ENCODE results near the gene COX4I2. TPM values are rescaled to one million over a fixed set of nuclear protein-coding genes. Genes with fewer than 3 reads are reported as not detected.
"Not testable (repeated sequence)": the region's sequence is repeated elsewhere in the genome, so short reads cannot be mapped to it uniquely, and the experiment has no call there.

Gene COX4I2
- total RNA-seq, 1 experiment from 2014 or later, result not detected

DNA sequence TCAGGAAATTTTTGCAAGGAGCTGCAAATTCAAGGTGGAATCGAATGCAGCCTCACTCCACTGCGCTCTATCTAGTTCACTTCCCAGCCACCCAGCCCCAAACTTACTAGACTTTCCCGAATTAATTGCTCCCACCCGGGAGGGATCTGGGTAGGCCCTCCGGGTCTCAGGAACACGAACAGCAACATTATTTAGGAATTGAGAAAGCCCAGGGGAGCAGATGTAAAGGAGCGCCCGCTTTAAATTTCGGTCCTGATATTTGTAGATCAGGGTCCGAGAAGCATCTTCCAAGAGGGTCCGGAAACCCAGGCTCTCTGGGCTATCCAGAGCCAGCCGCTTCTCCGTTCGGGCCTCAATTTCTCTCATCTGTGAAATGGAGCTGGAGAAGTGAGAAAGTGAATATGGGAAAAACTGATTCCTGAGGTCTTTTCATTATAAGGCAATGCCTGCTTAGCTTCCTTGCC is 33.1 kb upstream of the COX4I2 start:
- DNase-seq, result no peak
- Histone ChIP-seq H3K27me3 (no peaks in the 10 kb centered on the region), H3K9me3 (replicated peaks) (no peaks in the 10 kb centered on the region), H3K4me1 (peaks cover 33% of the 10 kb centered on the region), H3K27ac (peak overlapping the region; percentile 97), H3K4me3 (peak overlapping the region; percentile 74), H3K36me3 (peaks cover 4% of the 10 kb centered on the region; the same call in 1 of the 2 replicates)

DNA sequence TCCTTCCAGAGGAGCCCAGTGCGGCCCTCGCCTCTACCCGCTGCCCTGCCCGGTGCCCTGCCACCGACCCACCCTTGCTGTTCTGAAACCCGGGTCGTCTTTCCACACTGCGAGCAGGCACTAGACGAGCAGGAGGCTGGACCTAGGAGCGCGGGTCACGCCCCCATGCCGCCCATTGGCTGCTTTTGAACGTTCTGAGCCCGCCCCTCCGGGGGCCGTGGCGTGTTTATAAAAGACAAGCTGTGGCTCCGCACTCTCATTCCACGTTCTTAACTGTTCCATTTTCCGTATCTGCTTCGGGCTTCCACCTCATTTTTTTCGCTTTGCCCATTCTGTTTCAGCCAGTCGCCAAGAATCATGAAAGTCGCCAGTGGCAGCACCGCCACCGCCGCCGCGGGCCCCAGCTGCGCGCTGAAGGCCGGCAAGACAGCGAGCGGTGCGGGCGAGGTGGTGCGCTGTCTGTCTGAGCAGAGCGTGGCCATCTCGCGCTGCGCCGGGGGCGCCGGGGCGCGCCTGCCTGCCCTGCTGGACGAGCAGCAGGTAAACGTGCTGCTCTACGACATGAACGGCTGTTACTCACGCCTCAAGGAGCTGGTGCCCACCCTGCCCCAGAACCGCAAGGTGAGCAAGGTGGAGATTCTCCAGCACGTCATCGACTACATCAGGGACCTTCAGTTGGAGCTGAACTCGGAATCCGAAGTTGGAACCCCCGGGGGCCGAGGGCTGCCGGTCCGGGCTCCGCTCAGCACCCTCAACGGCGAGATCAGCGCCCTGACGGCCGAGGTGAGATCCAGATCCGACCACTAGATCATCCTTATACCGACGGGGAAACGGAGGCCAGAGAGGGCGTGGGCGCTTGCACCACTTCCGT is 32.4 kb upstream of the COX4I2 start, which contains the start of gene ID1:
ID1 (plus strand) TSS at position 259 of the 871 bp plus-strand sequence; CDS start at position 358, 99 bp downstream.
- Histone ChIP-seq H3K9me3 (replicated peaks) (no peaks in the 10 kb centered on the region), H3K36me3 (peaks cover 4% of the 10 kb centered on the region; the same call in 1 of the 2 replicates), H3K27me3 (no peaks in the 10 kb centered on the region), H3K4me3 (peak within 1 kb of the TSS; percentile 74), H3K4me1 (peaks cover 33% of the 10 kb centered on the region), H3K27ac (peak within 1 kb of the TSS; percentile 97)
- peak; percentile 99 for DNase-seq

DNA sequence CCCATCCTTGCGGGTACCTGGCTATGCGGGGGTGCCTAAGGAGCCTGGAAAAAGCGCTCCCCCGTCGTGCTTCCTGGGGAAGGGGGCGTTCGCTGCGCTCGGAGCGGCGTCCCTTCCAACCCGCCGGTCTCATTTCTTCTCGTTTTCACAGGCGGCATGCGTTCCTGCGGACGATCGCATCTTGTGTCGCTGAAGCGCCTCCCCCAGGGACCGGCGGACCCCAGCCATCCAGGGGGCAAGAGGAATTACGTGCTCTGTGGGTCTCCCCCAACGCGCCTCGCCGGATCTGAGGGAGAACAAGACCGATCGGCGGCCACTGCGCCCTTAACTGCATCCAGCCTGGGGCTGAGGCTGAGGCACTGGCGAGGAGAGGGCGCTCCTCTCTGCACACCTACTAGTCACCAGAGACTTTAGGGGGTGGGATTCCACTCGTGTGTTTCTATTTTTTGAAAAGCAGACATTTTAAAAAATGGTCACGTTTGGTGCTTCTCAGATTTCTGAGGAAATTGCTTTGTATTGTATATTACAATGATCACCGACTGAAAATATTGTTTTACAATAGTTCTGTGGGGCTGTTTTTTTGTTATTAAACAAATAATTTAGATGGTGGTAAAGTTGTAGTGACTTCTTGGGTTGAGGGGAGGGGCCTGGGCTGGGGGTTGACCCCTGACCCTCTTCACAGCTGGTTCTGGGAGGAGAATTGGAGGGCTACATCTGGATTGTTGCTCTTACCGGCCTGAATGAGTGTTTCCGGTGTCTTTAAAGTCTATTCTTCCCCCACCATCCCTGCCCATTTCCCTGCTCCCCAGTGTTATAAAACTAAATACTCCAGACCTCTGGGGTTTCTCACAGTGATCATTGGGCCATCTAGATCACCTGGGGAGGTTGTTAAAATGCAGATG is 31.6 kb upstream of the COX4I2 start:
- H3K9me3 ChIP-seq (replicated peaks), result no peaks in the 10 kb centered on the region
- H3K4me3 ChIP-seq, result peak overlapping the region; percentile 74
- H3K27me3 ChIP-seq, result no peaks in the 10 kb centered on the region
- peaks cover 4% of the 10 kb centered on the region; the same call in 1 of the 2 replicates for H3K36me3 ChIP-seq
- peaks cover 33% of the 10 kb centered on the region for H3K4me1 ChIP-seq
- DNase-seq, result peak in 1 of 2 experiments; percentile 46
- H3K27ac ChIP-seq, result peak overlapping the region; percentile 97; the same call in 1 of the 2 replicates

DNA sequence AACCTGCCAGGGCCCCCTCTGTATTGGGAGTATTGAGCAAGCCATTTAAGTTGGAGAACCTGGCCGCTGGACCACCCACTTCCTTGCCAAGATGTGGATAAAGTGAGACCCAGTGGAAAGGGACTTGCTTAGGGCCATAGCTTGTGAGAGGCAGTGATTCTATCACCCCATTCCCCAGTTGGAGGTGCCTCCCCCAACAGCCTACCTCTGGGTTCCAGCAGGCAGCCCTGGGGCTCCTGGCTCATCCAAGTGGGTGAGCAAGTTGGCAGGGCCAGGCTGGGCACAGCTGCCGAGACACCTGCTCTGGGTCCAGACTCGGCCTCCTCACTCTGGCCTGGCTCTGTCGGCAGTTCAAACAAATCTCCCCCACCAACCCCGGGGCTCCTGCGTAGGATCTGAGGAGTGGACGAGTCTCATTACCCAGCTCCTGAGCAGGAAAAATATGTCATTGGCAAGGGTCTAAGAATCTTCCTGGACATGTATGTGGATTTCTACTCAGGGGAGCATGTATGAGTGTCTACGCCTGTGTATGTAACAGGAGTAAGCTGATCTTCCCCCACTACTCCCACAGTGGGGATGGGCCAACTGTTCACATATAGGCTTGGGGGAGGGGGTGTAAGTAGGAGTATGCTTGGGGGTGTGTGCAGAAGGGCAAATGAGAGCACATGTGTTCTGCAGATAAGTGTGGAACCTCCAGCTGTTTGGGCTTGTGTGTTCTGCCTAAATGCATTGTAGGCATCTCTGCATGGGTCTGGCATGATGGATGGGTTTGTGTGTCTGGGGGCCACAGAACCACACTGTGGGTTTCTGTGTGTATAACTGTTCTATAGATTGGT is 30.7 kb upstream of the COX4I2 start:
- Histone ChIP-seq H3K36me3 (peaks cover 4% of the 10 kb centered on the region; the same call in 1 of the 2 replicates), H3K4me1 (peaks cover 33% of the 10 kb centered on the region), H3K27ac (no peak overlapping the region; the same call in 1 of the 2 replicates), H3K27me3 (no peaks in the 10 kb centered on the region), H3K4me3 (peak overlapping the region; percentile 74), H3K9me3 (replicated peaks) (no peaks in the 10 kb centered on the region)
- peak; percentile 68 to 73 for DNase-seq

DNA sequence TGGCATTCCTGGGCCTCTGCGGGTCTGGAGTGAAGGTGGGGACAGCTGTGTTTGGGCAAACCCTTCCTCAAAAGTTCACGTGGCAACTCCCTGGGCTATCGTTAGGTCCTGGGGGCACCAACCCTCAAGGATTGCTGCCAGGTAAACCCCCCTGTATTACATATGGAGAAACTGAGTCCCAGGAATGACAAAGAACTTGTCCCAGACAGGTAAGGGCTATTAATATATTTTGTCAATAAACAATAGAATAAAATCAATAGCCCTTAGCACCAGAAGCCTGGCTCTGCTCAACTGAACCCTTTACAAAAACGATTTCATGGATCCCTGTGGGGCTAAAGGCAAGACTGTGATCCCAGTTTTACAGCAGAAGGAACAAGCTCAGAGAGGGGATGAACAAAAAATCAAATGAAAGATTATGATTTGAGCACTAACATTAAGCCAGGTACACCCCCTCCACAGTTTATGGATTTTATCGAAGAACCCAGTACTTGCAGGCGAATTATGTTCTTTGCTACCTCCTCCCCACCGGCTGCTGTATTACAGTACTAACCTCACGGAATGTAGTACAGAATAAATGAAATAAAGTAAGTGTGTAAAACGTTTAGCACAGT is 30.0 kb upstream of the COX4I2 start:
- Histone ChIP-seq H3K4me1 (peaks cover 30% of the 10 kb centered on the region), H3K9me3 (replicated peaks) (no peaks in the 10 kb centered on the region), H3K27ac (no peak overlapping the region; the same call in 1 of the 2 replicates), H3K4me3 (peak overlapping the region; percentile 74), H3K27me3 (no peaks in the 10 kb centered on the region), H3K36me3 (peaks cover 4% of the 10 kb centered on the region; the same call in 1 of the 2 replicates)
- no peak for DNase-seq

DNA sequence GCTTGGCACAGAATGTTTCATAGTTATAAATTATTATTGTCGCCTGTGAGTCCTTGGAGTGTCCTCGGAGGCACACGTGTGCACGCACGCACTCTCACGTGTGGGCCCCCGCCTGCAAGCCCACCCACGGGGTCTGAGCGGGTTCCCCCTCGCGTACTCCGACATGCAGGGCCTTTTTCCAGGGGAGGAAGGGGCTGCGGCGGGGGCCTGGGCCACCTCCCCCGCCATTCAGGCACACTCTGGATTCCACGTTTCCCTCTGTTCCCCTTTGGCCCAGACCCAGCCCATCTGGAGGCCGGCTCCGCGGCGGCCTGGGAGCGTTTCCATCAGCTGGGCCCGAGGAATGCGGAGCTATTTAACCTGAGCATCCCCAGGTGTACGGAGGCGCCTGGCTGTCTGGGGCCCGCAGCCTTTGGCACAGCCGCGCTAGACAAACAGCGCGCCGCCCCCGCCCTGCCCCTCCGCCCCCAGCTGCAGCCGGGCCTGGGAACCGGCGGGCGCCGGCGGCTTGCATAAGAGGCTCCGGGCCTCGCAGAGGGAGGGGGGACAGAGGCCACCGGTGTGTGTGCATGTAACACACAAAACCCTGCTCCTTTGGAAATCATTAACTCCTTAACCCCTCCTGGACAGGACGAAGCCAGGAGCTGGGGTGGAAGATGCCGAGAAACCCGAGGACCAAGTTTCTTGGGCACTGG is 29.3 kb upstream of the COX4I2 start:
- DNase-seq, result peak; percentile 45 to 46
- Histone ChIP-seq H3K4me3 (peak overlapping the region; percentile 41), H3K27me3 (no peaks in the 10 kb centered on the region), H3K36me3 (peaks cover 4% of the 10 kb centered on the region; the same call in 1 of the 2 replicates), H3K27ac (no peak overlapping the region; the same call in 1 of the 2 replicates), H3K4me1 (peaks cover 26% of the 10 kb centered on the region), H3K9me3 (replicated peaks) (no peaks in the 10 kb centered on the region)

DNA sequence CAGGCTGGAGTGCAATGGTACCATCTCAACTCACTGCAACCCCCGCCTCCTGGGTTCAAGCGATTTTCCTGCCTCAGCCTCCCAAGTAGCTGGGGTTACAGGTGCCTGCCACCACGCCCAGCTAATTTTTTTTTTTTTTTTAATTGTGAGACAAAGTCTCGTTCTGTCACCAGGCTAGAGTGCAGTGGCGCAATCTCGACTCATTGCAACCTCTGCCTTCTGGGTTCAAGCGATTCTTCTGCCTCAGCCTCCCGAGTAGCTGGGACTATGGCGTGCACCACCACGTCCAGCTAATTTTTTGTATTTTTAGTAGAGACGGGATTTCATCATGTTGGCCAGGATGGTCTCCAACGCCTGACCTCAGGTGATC is 25.5 kb upstream of the COX4I2 start:
- H3K9me3 ChIP-seq (replicated peaks); DNase-seq; H3K27ac ChIP-seq; H3K36me3 ChIP-seq; H3K27me3 ChIP-seq; H3K4me3 ChIP-seq: not testable (repeated sequence)
- peaks cover 16% of the 10 kb centered on the region for H3K4me1 ChIP-seq

DNA sequence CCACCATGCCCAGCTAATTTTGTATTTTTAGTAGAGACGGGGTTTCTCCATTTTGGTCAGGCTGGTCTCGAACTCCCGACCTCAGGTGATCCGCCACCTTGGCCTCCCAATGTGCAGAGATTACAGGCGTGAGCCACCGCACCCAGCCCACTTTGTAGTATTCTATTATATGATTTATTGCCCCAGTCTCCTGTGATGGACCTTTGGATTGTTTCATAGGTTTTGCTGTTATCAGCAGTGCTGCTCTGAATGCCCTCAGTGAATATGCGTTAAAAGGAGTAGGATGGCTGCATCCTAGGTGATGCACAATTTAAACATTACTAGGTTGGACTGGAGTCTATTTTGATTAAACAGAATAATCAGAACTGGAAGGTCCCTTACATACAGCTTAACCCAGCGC is 22.3 kb upstream of the COX4I2 start:
- Histone ChIP-seq H3K36me3 (no peaks in the 10 kb centered on the region), H3K27ac (no peak overlapping the region), H3K9me3 (replicated peaks) (no peaks in the 10 kb centered on the region), H3K4me3 (no peak overlapping the region), H3K4me1 (0 out of 2 replicates have a peak, but pooled peaks cover 3% of the 10 kb centered on the region), H3K27me3 (no peaks in the 10 kb centered on the region)
- no peak for DNase-seq

DNA sequence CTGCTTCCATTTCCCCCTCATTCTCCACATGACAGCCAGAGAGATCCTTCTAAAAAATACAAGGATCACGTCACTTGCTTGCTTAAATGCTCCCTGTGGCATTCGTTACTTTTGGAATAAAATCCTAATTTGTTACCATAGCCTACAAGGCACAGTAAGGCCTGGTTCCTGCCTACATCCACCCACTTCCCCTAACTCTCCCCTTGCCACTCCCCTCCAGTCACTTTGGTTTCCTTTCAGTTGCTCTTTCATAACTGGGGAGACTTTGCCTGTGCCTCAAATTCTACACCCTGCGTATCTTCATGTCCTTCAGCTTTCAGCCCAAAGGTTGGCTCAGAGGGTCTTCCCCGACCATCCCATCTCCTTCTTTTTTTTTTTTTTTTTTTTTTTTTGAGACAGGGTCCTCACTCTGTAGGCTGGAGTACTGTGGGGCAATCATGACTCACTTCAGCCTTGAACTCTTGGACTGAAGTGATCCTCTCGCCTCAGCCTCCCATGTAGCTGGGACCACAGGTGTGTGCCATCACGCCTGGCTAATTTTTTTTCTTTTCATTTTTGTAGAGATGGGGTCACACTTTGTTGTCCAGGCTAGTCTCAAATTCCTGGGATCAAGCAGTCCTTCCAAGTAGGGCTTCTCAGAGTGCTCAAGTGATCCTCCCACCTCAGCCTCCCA is 20.1 kb upstream of the COX4I2 start:
- H3K4me1 ChIP-seq, result 0 out of 2 replicates have a peak, but pooled peaks cover under 1% of the 10 kb centered on the region
- H3K27ac ChIP-seq, result no peak overlapping the region
- H3K9me3 ChIP-seq (replicated peaks), result no peaks in the 10 kb centered on the region
- DNase-seq, result no peak
- H3K4me3 ChIP-seq, result no peak overlapping the region
- H3K36me3 ChIP-seq, result no peaks in the 10 kb centered on the region
- H3K27me3 ChIP-seq, result no peaks in the 10 kb centered on the region

DNA sequence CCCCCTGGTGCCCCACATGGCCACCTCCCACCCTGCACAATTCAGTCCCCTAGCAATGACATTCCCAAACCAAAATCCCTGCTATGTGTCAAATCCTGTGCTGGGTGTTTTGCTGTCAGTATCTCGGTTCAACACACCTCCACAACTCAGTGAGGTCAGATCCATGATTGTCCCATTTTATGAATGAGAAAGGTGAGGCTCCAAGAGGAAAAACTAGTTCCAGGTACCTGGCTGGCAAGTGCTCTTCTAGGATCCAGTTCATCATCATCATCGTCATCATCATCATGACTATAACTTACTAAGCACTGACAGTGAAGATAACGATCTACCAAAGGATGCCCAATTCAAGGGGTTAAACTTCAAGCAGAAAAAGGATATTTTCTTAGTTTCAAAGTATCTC is 17.5 kb upstream of the COX4I2 start:
- H3K4me3 ChIP-seq, result no peak overlapping the region

DNA sequence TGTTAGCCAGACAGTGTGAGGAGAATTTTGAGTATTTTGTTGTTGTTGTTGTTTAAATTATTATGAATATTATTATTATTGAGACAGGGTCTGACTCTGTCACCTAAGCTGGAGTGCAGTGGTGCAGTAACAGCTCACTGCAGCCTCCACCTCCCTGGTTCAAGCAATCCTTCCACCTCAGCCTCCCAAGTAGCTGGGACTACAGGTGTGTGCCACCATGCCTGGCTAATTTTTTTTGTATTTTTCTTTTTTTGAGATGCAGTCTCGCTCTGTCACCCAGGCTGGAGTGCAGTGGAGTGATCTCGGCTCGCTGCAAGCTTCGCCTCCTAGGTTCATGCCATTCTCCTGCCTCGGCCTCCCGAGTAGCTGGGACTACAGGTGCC is 14.6 kb upstream of the COX4I2 start:
- not testable (repeated sequence) for H3K27ac ChIP-seq; H3K4me1 ChIP-seq; H3K9me3 ChIP-seq (replicated peaks); H3K27me3 ChIP-seq; H3K36me3 ChIP-seq; H3K4me3 ChIP-seq; DNase-seq

More for the DNA sequence above, 17.5 kb upstream of the COX4I2 start:
- Histone ChIP-seq H3K27me3 (no peaks in the 10 kb centered on the region), H3K4me1 (no peaks in the 10 kb centered on the region), H3K36me3 (no peaks in the 10 kb centered on the region), H3K9me3 (replicated peaks) (no peaks in the 10 kb centered on the region), H3K27ac (no peak overlapping the region)
- no peak for DNase-seq

DNA sequence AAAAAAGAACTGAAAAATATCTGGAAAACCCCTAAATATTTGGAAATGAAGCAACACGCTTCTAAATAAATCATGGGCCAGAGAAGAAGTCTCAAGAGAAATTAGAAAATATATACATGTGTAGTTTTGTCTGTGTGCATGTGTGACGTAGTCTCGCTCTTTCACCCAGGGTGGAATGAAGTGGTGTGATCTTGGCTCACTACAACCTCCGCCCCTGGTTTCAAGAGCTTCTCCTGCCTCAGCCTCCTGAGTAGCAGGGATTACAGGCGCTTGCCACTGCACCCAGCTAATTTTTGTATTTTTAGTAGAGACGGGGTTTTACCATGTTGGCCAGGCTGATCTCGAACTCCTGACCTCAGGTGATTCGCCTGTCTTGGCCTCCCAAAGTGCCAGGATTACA is 11.2 kb upstream of the COX4I2 start:
- not testable (repeated sequence) for H3K36me3 ChIP-seq; H3K4me3 ChIP-seq; H3K9me3 ChIP-seq (replicated peaks); H3K27me3 ChIP-seq; DNase-seq; H3K4me1 ChIP-seq; H3K27ac ChIP-seq

DNA sequence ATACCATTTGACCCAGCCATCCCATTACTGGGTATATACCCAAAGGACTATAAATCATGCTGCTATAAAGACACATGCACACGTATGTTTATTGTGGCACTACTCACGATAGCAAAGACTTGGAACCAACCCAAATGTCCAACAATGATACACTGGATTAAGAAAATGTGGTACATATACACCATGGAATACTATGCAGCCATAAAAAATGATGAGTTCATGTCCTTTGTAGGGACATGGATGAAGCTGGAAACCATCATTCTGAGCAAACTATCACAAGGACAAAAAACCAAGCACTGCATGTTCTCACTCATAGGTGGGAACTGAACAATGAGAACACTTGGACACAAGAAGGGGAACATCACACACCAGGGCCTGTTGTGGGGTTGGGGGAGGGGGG is 9.7 kb upstream of the COX4I2 start:
- H3K27me3 ChIP-seq; H3K9me3 ChIP-seq (replicated peaks); H3K4me3 ChIP-seq; DNase-seq; H3K4me1 ChIP-seq; H3K27ac ChIP-seq; H3K36me3 ChIP-seq: not testable (repeated sequence)

Data from SJCRH30 (cell line).